ENCODE data around the gene FAM237A. TPM values are rescaled to one million over a fixed set of nuclear protein-coding genes. Genes with fewer than 3 reads are reported as not detected.

The FAM237A gene
- total RNA-seq, 1 donor, result not detected

- Histone ChIP-seq H3K4me3 (ENCODE audit: insufficient read depth, low read length) (no peak overlapping the region), H4K20me1 (ENCODE audit: insufficient read depth, low read length) (no peaks in the 10 kb centered on the region), H3K4me2 (ENCODE audit: insufficient read depth, low read length) (no peak overlapping the region), H3K27ac (ENCODE audit: low read depth, low read length) (no peak overlapping the region), H3K79me2 (ENCODE audit: insufficient read depth, low read length) (no peaks in the 10 kb centered on the region), H3K36me3 (ENCODE audit: insufficient read depth, low read length) (no peaks in the 10 kb centered on the region), H2AFZ (ENCODE audit: low read length) (no peak overlapping the region), H3K9me3 (ENCODE audit: low read depth, low read length) (no peaks in the 10 kb centered on the region), H3K27me3 (ENCODE audit: insufficient read depth, low read length) (no peaks in the 10 kb centered on the region), H3K4me1 (ENCODE audit: insufficient read depth, low read length) (no peaks in the 10 kb centered on the region)
- no peak for TF ChIP-seq CTCF (IDR thresholded peaks at IDR 0.05; ENCODE audit: extremely low read depth, low read depth, low read length)
- no peak for DNase-seq (ENCODE audit: insufficient read length, low spot score, missing footprints)
Measured at GRCh38 chr2:206616151-206616550, 26.1 kb upstream of the FAM237A start.

- H3K79me2 ChIP-seq (ENCODE audit: insufficient read depth, low read length), result no peaks in the 10 kb centered on the region
- TF ChIP-seq CTCF (IDR thresholded peaks at IDR 0.05; ENCODE audit: extremely low read depth, low read depth, low read length), result no peak
- no peaks in the 10 kb centered on the region for H3K27me3 ChIP-seq (ENCODE audit: insufficient read depth, low read length)
- no peaks in the 10 kb centered on the region for H3K4me1 ChIP-seq (ENCODE audit: insufficient read depth, low read length)
- no peak overlapping the region for H3K4me2 ChIP-seq (ENCODE audit: insufficient read depth, low read length)
- no peak overlapping the region for H3K27ac ChIP-seq (ENCODE audit: low read depth, low read length)
- no peaks in the 10 kb centered on the region for H4K20me1 ChIP-seq (ENCODE audit: insufficient read depth, low read length)
- no peak for DNase-seq (ENCODE audit: insufficient read length, low spot score, missing footprints)
- H2AFZ ChIP-seq (ENCODE audit: low read length), result no peak overlapping the region
- no peaks in the 10 kb centered on the region for H3K9me3 ChIP-seq (ENCODE audit: low read depth, low read length)
- no peaks in the 10 kb centered on the region for H3K36me3 ChIP-seq (ENCODE audit: insufficient read depth, low read length)
- no peak overlapping the region for H3K4me3 ChIP-seq (ENCODE audit: insufficient read depth, low read length)
Measured at GRCh38 chr2:206619011-206619410, 23.3 kb upstream of the FAM237A start.

GRCh38 chr2:206626108-206626507 is 16.2 kb upstream of the FAM237A start:
- DNase-seq (ENCODE audit: insufficient read length, low spot score, missing footprints), result no peak
- no peak overlapping the region for H3K27ac ChIP-seq (ENCODE audit: low read depth, low read length)
- no peaks in the 10 kb centered on the region for H3K36me3 ChIP-seq (ENCODE audit: insufficient read depth, low read length)
- H3K4me1 ChIP-seq (ENCODE audit: insufficient read depth, low read length), result no peaks in the 10 kb centered on the region
- no peak overlapping the region for H2AFZ ChIP-seq (ENCODE audit: low read length)
- no peak overlapping the region for H3K4me2 ChIP-seq (ENCODE audit: insufficient read depth, low read length)
- no peak for TF ChIP-seq CTCF (IDR thresholded peaks at IDR 0.05; ENCODE audit: extremely low read depth, low read depth, low read length)
- H4K20me1 ChIP-seq (ENCODE audit: insufficient read depth, low read length), result no peaks in the 10 kb centered on the region
- no peak overlapping the region for H3K4me3 ChIP-seq (ENCODE audit: insufficient read depth, low read length)
- no peaks in the 10 kb centered on the region for H3K9me3 ChIP-seq (ENCODE audit: low read depth, low read length)
- no peaks in the 10 kb centered on the region for H3K27me3 ChIP-seq (ENCODE audit: insufficient read depth, low read length)
- H3K79me2 ChIP-seq (ENCODE audit: insufficient read depth, low read length), result no peaks in the 10 kb centered on the region

DNA sequence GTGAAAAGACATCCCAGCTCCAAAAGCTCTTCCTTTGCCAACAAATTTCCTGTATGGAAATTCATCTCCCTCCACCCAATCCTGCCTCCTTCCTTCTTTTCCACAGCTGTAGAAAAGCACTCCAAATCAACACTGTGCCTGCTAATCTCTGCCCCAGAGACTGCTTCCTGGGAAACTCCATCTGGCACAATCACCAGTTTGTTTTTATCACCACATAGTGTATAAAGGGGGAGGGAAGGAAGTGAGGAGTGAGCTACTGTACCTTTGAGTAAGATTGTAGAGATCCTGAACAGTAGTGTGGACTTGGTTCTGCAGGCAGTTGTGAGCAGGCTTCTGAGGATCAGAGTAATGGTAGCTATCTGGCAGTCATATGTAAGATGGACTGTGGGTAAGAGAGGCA is 14.7 kb upstream of the FAM237A start:
- no peaks in the 10 kb centered on the region for H4K20me1 ChIP-seq (ENCODE audit: insufficient read depth, low read length)
- no peak overlapping the region for H2AFZ ChIP-seq (ENCODE audit: low read length)
- H3K4me2 ChIP-seq (ENCODE audit: insufficient read depth, low read length), result no peak overlapping the region
- no peak for TF ChIP-seq CTCF (IDR thresholded peaks at IDR 0.05; ENCODE audit: extremely low read depth, low read depth, low read length)
- H3K4me3 ChIP-seq (ENCODE audit: insufficient read depth, low read length), result no peak overlapping the region
- no peaks in the 10 kb centered on the region for H3K9me3 ChIP-seq (ENCODE audit: low read depth, low read length)
- no peaks in the 10 kb centered on the region for H3K4me1 ChIP-seq (ENCODE audit: insufficient read depth, low read length)
- no peaks in the 10 kb centered on the region for H3K27me3 ChIP-seq (ENCODE audit: insufficient read depth, low read length)
- no peak overlapping the region for H3K27ac ChIP-seq (ENCODE audit: low read depth, low read length)
- H3K79me2 ChIP-seq (ENCODE audit: insufficient read depth, low read length), result no peaks in the 10 kb centered on the region
- no peak for DNase-seq (ENCODE audit: insufficient read length, low spot score, missing footprints)
- H3K36me3 ChIP-seq (ENCODE audit: insufficient read depth, low read length), result no peaks in the 10 kb centered on the region

Data from osteoblast (primary cell).